NK-92 (cell line): ENCODE data around the gene LYZL6.

Experiments
- DNase-seq: peaks from one replicate; lab custom pipeline; 2025; ENCODE audit not compliant: unreplicated experiment; lab: John Stamatoyannopoulos, UW

Gene LYZL6

GRCh38 chr17:35943537-35943936 lies at the start of gene LYZL6:
TSS of gene LYZL6 (minus strand) at chr17:35943713. CDS start at chr17:35939356, 4,357 bp downstream.
- DNase-seq, result no peak

- DNase-seq, result no peak
Observed at GRCh38 chr17:35991075-35991474, 47.6 kb upstream of the LYZL6 start.

GRCh38 chr17:35988164-35988563 lies 44.7 kb upstream of the LYZL6 start:
- DNase-seq, result no peak

GRCh38 chr17:35986643-35987042 lies 43.1 kb upstream of the LYZL6 start, which contains the start of gene CCL14:
TSS of gene CCL14 (minus strand) at chr17:35986729. CDS start at chr17:35986649, 80 bp downstream.
- DNase-seq, result no peak

- no peak for DNase-seq
Observed at GRCh38 chr17:35984140-35984539, 40.6 kb upstream of the LYZL6 start.

- DNase-seq, result no peak
Observed at GRCh38 chr17:35982409-35983191, 39.1 kb upstream of the LYZL6 start.

- no peak for DNase-seq
Observed at GRCh38 chr17:35981908-35982330, 38.4 kb upstream of the LYZL6 start.

GRCh38 chr17:35981246-35981645 lies 37.7 kb upstream of the LYZL6 start, which contains the start of gene CCL16:
TSS of gene CCL16 (minus strand) at chr17:35981497. CDS start at chr17:35981420, 77 bp downstream.
- no peak for DNase-seq

- DNase-seq, result no peak
Observed at GRCh38 chr17:35978346-35978745, 34.8 kb upstream of the LYZL6 start.

GRCh38 chr17:35977509-35977908 lies 34.0 kb upstream of the LYZL6 start:
- no peak for DNase-seq

- DNase-seq, result no peak
Observed at GRCh38 chr17:35973333-35974260, 30.1 kb upstream of the LYZL6 start.

GRCh38 chr17:35972945-35973332 lies 29.4 kb upstream of the LYZL6 start:
- DNase-seq, result no peak

- no peak for DNase-seq
Observed at GRCh38 chr17:35972535-35972934, 29.0 kb upstream of the LYZL6 start.

GRCh38 chr17:35972066-35972465 lies 28.6 kb upstream of the LYZL6 start:
- no peak for DNase-seq

GRCh38 chr17:35969558-35970380 lies 26.3 kb upstream of the LYZL6 start:
- no peak for DNase-seq

- DNase-seq, result no peak
Observed at GRCh38 chr17:35968520-35969054, 25.1 kb upstream of the LYZL6 start.

GRCh38 chr17:35965272-35965671 lies 21.8 kb upstream of the LYZL6 start:
- DNase-seq, result no peak

GRCh38 chr17:35963663-35964062 lies 20.1 kb upstream of the LYZL6 start:
- DNase-seq, result no peak

GRCh38 chr17:35953720-35954119 lies 10.2 kb upstream of the LYZL6 start:
- no peak for DNase-seq

- DNase-seq, result no peak
Observed at GRCh38 chr17:35949401-35949800, 5.9 kb upstream of the LYZL6 start.

GRCh38 chr17:35948092-35948491 lies 4.6 kb upstream of the LYZL6 start:
- DNase-seq, result no peak
